Loucy (cell line): ENCODE measurements around the gene GABRA6.

Experiments
- H2AFZ ChIP-seq: fragments of 200-600 bp; sonication (generic); 2 replicates; pipeline ENCODE4 v1.6.0; 2016; ENCODE audit warnings: antibody characterized with exemption, mild to moderate bottlenecking, low read length, moderate library complexity
- H3F3A ChIP-seq: fragments of 200-600 bp; 2 replicates; pipeline ENCODE4 v1.6.0; 2016; ENCODE audit warnings: antibody characterized with exemption, low read depth, mild to moderate bottlenecking
- H3K27me3 ChIP-seq: fragments of 200-600 bp; sonication (generic); 2 replicates; pipeline ENCODE4 v1.6.1; 2014; ENCODE audit warnings: low read length, mild to moderate bottlenecking; ENCODE audit not compliant: insufficient read depth, poor library complexity, severe bottlenecking
- H3K36me3 ChIP-seq: fragments of 200-600 bp; sonication (generic); 2 replicates; pipeline ENCODE4 v1.6.1; 2016; ENCODE audit warnings: low read length; ENCODE audit not compliant: insufficient read depth
- H3K4me1 ChIP-seq: fragments of 200-600 bp; sonication (generic); 2 replicates; pipeline ENCODE4 v1.5.1; 2014; ENCODE audit warnings: low read length, mild to moderate bottlenecking; ENCODE audit not compliant: insufficient read depth, poor library complexity, severe bottlenecking
- H3K4me2 ChIP-seq: fragments of 200-600 bp; sonication (generic); 2 replicates; pipeline ENCODE4 v1.6.0; 2014; ENCODE audit warnings: antibody characterized with exemption, low read length, low read depth, mild to moderate bottlenecking; ENCODE audit not compliant: poor library complexity, severe bottlenecking
- H3K4me3 ChIP-seq: fragments of 200-600 bp; sonication (generic); 2 replicates; pipeline ENCODE4 v1.5.1; 2014; ENCODE audit warnings: low read length, mild to moderate bottlenecking, mixed read lengths; ENCODE audit not compliant: poor library complexity, severe bottlenecking
- H3K79me2 ChIP-seq: fragments of 200-600 bp; sonication (generic); 2 replicates; pipeline ENCODE4 v1.6.1; 2014; ENCODE audit warnings: low read length; ENCODE audit not compliant: insufficient read depth
- H3K9ac ChIP-seq: fragments of 200-600 bp; sonication (generic); 2 replicates; pipeline ENCODE4 v1.6.0; 2014; ENCODE audit warnings: mild to moderate bottlenecking, low read depth, low read length, moderate library complexity; ENCODE audit not compliant: poor library complexity, severe bottlenecking
- H3K9me2 ChIP-seq: fragments of 200-600 bp; sonication (generic); replicated peaks from 2 replicates; pipeline ENCODE4 v1.6.1; 2016; ENCODE audit warnings: low read depth, low read length, mixed read lengths
- H3K9me3 ChIP-seq: fragments of 200-600 bp; sonication (generic); 2 replicates; pipeline ENCODE4 v1.6.1; 2014; ENCODE audit warnings: mild to moderate bottlenecking, antibody characterized with exemption, low read length, low read depth; ENCODE audit not compliant: insufficient read depth
- H4K20me1 ChIP-seq: fragments of 200-600 bp; sonication (generic); 2 replicates; pipeline ENCODE4 v1.6.0; 2014; ENCODE audit warnings: antibody characterized with exemption, low read length, mild to moderate bottlenecking; ENCODE audit not compliant: insufficient read depth, poor library complexity, severe bottlenecking
- EZH2phosphoT487 ChIP-seq: fragments of 200-600 bp; IDR thresholded peaks from 2 replicates; pipeline ENCODE4 v1.6.1; 2018; ENCODE audit warnings: antibody characterized with exemption, mild to moderate bottlenecking, moderate library complexity, borderline replicate concordance
- TF ChIP-seq, protein P1 (sequence below): fragments of 200-600 bp; sonication (generic); conservative IDR thresholded peaks from 2 replicates; pipeline ENCODE4 v1.5.1; 2014; ENCODE audit warnings: mild to moderate bottlenecking, antibody characterized with exemption, low read length

GABRA6 gene

DNA sequence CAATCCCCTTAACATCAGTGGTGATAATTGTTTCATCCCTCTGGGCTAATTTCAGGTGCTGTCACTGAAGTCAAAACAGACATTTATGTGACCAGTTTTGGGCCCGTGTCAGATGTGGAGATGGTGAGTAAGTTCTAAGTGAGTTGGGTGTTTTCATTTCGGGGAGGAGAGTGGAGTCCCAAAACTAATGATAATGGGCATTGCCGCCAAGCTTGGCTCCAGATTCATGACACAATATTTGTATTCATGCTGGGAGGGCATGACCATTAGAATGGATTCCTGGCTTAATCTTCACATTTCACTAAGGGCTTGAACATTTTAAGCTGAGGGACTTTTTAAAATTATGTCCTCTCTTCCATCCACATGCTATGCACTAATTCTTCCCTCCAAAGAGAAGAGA, 1.4 kb downstream of the GABRA6 start:
- no peaks in the 10 kb centered on the region for H3K36me3 ChIP-seq
- no peak overlapping the region for H3K4me3 ChIP-seq
- H2AFZ ChIP-seq, result no peak overlapping the region
- H3K4me2 ChIP-seq, result no peak overlapping the region
- no peaks in the 10 kb centered on the region for H3K27me3 ChIP-seq
- H4K20me1 ChIP-seq, result no peaks in the 10 kb centered on the region
- no peaks in the 10 kb centered on the region for H3K4me1 ChIP-seq
- no peaks in the 10 kb centered on the region for H3K9me3 ChIP-seq
- no peak overlapping the region for H3K9ac ChIP-seq
- no peak for TF ChIP-seq EZH2phosphoT487
- TF ChIP-seq, protein P1, sequence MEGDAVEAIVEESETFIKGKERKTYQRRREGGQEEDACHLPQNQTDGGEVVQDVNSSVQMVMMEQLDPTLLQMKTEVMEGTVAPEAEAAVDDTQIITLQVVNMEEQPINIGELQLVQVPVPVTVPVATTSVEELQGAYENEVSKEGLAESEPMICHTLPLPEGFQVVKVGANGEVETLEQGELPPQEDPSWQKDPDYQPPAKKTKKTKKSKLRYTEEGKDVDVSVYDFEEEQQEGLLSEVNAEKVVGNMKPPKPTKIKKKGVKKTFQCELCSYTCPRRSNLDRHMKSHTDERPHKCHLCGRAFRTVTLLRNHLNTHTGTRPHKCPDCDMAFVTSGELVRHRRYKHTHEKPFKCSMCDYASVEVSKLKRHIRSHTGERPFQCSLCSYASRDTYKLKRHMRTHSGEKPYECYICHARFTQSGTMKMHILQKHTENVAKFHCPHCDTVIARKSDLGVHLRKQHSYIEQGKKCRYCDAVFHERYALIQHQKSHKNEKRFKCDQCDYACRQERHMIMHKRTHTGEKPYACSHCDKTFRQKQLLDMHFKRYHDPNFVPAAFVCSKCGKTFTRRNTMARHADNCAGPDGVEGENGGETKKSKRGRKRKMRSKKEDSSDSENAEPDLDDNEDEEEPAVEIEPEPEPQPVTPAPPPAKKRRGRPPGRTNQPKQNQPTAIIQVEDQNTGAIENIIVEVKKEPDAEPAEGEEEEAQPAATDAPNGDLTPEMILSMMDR, result no peak
- no peaks in the 10 kb centered on the region for H3K9me2 ChIP-seq
- no peaks in the 10 kb centered on the region for H3K79me2 ChIP-seq
- no peaks in the 10 kb centered on the region for H3F3A ChIP-seq

DNA sequence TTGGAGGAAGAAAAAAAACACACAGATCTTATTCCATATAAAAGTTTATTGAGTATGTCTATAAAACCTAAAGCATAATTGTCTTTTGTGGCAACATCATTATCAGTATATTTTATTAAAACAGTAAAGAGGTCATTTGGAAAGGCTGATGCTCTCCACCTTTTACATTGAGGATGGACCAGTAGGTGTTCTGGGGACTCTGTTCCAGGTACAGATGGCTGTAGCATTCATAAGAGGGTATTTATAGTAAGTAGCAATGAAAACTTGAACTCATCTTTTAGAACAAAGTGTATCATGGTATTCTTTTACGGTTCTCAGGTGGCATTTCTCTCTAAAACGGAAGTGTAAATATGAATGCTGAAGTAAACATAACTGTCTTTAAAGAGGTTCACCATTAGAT, 1.8 kb downstream of the GABRA6 start:
- no peaks in the 10 kb centered on the region for H3K27me3 ChIP-seq
- no peak overlapping the region for H3K9ac ChIP-seq
- no peaks in the 10 kb centered on the region for H3K9me2 ChIP-seq
- H3K36me3 ChIP-seq, result no peaks in the 10 kb centered on the region
- H3K4me3 ChIP-seq, result no peak overlapping the region
- no peaks in the 10 kb centered on the region for H4K20me1 ChIP-seq
- H3K9me3 ChIP-seq, result no peaks in the 10 kb centered on the region
- no peak overlapping the region for H2AFZ ChIP-seq
- no peaks in the 10 kb centered on the region for H3F3A ChIP-seq
- no peaks in the 10 kb centered on the region for H3K4me1 ChIP-seq
- H3K79me2 ChIP-seq, result no peaks in the 10 kb centered on the region
- TF ChIP-seq, protein P1, result no peak
- TF ChIP-seq EZH2phosphoT487, result no peak
- H3K4me2 ChIP-seq, result no peak overlapping the region

DNA sequence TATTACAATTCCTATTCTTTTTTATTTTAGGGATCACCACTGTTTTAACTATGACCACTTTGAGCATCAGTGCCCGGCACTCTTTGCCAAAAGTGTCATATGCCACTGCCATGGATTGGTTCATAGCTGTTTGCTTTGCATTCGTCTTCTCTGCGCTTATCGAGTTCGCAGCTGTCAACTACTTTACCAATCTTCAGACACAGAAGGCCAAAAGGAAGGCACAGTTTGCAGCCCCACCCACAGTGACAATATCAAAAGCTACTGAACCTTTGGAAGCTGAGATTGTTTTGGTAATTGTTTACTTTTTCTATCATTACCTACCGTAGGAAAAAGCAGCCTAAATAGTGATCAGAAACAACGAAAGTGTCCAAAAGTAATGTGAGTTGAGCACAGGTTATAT, 6.4 kb downstream of the GABRA6 start:
- Histone ChIP-seq H3K36me3 (no peaks in the 10 kb centered on the region), H2AFZ (no peak overlapping the region), H3K27me3 (no peaks in the 10 kb centered on the region), H4K20me1 (no peaks in the 10 kb centered on the region), H3K9ac (no peak overlapping the region), H3K79me2 (no peaks in the 10 kb centered on the region), H3K9me3 (no peaks in the 10 kb centered on the region), H3K4me2 (no peak overlapping the region), H3F3A (no peaks in the 10 kb centered on the region), H3K4me3 (no peak overlapping the region), H3K9me2 (no peaks in the 10 kb centered on the region), H3K4me1 (no peaks in the 10 kb centered on the region)
- TF ChIP-seq EZH2phosphoT487, result no peak
- TF ChIP-seq, protein P1, result no peak
